K562 (cell line): ENCODE results near the gene PDE4D. TPM values are rescaled to one million over a fixed set of nuclear protein-coding genes. Genes with fewer than 3 reads are reported as not detected.

Experiments
- CBX5 ChIP-seq: IDR thresholded peaks from 2 replicates; pipeline ENCODE4 v1.6.1; 2014; ENCODE audit warnings: low read depth, borderline replicate concordance
- GATAD2A ChIP-seq: fragments of 450-650 bp; IDR thresholded peaks from 2 replicates; pipeline ENCODE4 v1.6.1; 2017
- MCM2 ChIP-seq: fragments of 450-650 bp; IDR thresholded peaks from 2 replicates; pipeline ENCODE4 v1.6.1; 2017; ENCODE audit warnings: low read depth, mild to moderate bottlenecking
- NCOA6 ChIP-seq: fragments of 450-650 bp; IDR thresholded peaks from 2 replicates; pipeline ENCODE4 v1.6.1; 2017; ENCODE audit warnings: mild to moderate bottlenecking
- PHB2 ChIP-seq: fragments of 450-650 bp; IDR thresholded peaks from 2 replicates; pipeline ENCODE4 v1.6.1; 2017; ENCODE audit warnings: low read depth
- POLR2AphosphoS5 ChIP-seq: IDR thresholded peaks from 2 replicates; pipeline ENCODE4 v1.6.1; 2011; ENCODE audit warnings: mild to moderate bottlenecking, low read depth, low read length, moderate library complexity; ENCODE audit not compliant: control insufficient read depth, insufficient read depth
- PRMT5 ChIP-seq: sonication (generic); formaldehyde crosslinking; IDR thresholded peaks from 2 replicates; pipeline ENCODE4 v1.5.0; 2020; ENCODE audit warnings: missing genetic modification reagents
- ZNF24 ChIP-seq: fragments of 450-650 bp; IDR thresholded peaks from 2 replicates; pipeline ENCODE4 v1.6.1; 2016
- polyA plus RNA-seq, 8 experiments: library from polyadenylated mRNA; depleted of rRNA in 4 of 8; stranded (reverse) in 5 of 8; unstranded in 3 of 8; fragments of >200 nt; fragmentation: Nextera tagmentation in 2 of 8; fragmentation: Illumina TruSeq in 1 of 8; extraction: Ambion mirVana in 2 of 8; extraction: Trizol in 1 of 8; gene quantifications; 2 replicates each; pipeline versions ENCODE4 v1.2.1 to v1.2.3, GENCODE V29; 2011 to 2014; ENCODE audit warnings: inconsistent platforms in 1 of 8, missing spikeins in 1 of 8
- total RNA-seq, 7 experiments: library from RNA; depleted of rRNA in 6 of 7; stranded (reverse); fragments of >200 nt in 6 of 7; fragmentation: Illumina TruSeq in 2 of 7; extraction: Trizol in 2 of 7; gene quantifications; 2 replicates each; pipeline versions ENCODE4 v1.2.1 to v1.2.3, GENCODE V29; 2011 to 2021; ENCODE audit warnings: low replicate concordance in 1 of 7
- TF ChIP-seq, protein P1 (sequence below): fragments of 150-350 bp; IDR thresholded peaks from 2 replicates; pipeline ENCODE4 v1.6.1; 2014; ENCODE audit warnings: low read depth, mild to moderate bottlenecking, low read length, borderline replicate concordance
- TF ChIP-seq, protein P2 (sequence below): conservative IDR thresholded peaks from 2 replicates; pipeline ENCODE4 v1.6.1; 2011; ENCODE audit warnings: low read depth, mild to moderate bottlenecking, low read length; ENCODE audit not compliant: control insufficient read depth
- TF ChIP-seq, protein P3 (sequence below): fragments of 450-650 bp; IDR thresholded peaks from 2 replicates; pipeline ENCODE4 v1.6.1; 2016; ENCODE audit warnings: mild to moderate bottlenecking

The PDE4D gene
- total and polyA plus RNA-seq, 9 of the 15 experiments (the other 6 are each of a cell fraction or from before 2014, with no cell fraction given): 0.04 to 0.46 (median 0.13) TPM

DNA sequence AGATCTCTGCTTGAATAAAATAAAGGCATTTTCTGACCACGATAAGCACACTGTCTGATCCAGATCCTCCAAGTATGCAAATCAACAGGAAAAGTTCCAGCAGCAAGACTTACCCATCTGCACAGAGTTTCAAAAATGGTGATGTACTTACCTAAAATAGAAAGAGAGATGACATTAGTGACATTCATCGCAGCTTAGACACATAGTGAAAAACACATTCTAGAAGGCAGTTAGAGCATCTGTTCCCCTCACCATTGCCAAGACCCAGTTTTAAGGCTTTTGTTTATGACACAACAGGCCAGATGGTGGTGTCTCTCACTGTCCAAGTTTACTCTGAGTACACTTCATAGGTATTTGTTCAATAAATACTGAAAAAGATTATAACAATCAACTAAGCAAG lies 207.7 kb downstream of the PDE4D start (continued):
- TF ChIP-seq, protein P1, sequence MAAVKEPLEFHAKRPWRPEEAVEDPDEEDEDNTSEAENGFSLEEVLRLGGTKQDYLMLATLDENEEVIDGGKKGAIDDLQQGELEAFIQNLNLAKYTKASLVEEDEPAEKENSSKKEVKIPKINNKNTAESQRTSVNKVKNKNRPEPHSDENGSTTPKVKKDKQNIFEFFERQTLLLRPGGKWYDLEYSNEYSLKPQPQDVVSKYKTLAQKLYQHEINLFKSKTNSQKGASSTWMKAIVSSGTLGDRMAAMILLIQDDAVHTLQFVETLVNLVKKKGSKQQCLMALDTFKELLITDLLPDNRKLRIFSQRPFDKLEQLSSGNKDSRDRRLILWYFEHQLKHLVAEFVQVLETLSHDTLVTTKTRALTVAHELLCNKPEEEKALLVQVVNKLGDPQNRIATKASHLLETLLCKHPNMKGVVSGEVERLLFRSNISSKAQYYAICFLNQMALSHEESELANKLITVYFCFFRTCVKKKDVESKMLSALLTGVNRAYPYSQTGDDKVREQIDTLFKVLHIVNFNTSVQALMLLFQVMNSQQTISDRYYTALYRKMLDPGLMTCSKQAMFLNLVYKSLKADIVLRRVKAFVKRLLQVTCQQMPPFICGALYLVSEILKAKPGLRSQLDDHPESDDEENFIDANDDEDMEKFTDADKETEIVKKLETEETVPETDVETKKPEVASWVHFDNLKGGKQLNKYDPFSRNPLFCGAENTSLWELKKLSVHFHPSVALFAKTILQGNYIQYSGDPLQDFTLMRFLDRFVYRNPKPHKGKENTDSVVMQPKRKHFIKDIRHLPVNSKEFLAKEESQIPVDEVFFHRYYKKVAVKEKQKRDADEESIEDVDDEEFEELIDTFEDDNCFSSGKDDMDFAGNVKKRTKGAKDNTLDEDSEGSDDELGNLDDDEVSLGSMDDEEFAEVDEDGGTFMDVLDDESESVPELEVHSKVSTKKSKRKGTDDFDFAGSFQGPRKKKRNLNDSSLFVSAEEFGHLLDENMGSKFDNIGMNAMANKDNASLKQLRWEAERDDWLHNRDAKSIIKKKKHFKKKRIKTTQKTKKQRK: no peak
- TF ChIP-seq CBX5: no peak
- TF ChIP-seq NCOA6: no peak
- no peak for TF ChIP-seq GATAD2A
- TF ChIP-seq POLR2AphosphoS5: no peak
- TF ChIP-seq ZNF24: no peak
- no peak for TF ChIP-seq PRMT5 (CRISPR knock-in tag)
- TF ChIP-seq, protein P2, sequence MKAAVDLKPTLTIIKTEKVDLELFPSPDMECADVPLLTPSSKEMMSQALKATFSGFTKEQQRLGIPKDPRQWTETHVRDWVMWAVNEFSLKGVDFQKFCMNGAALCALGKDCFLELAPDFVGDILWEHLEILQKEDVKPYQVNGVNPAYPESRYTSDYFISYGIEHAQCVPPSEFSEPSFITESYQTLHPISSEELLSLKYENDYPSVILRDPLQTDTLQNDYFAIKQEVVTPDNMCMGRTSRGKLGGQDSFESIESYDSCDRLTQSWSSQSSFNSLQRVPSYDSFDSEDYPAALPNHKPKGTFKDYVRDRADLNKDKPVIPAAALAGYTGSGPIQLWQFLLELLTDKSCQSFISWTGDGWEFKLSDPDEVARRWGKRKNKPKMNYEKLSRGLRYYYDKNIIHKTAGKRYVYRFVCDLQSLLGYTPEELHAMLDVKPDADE: no peak
- no peak for TF ChIP-seq PHB2
- TF ChIP-seq, protein P3, sequence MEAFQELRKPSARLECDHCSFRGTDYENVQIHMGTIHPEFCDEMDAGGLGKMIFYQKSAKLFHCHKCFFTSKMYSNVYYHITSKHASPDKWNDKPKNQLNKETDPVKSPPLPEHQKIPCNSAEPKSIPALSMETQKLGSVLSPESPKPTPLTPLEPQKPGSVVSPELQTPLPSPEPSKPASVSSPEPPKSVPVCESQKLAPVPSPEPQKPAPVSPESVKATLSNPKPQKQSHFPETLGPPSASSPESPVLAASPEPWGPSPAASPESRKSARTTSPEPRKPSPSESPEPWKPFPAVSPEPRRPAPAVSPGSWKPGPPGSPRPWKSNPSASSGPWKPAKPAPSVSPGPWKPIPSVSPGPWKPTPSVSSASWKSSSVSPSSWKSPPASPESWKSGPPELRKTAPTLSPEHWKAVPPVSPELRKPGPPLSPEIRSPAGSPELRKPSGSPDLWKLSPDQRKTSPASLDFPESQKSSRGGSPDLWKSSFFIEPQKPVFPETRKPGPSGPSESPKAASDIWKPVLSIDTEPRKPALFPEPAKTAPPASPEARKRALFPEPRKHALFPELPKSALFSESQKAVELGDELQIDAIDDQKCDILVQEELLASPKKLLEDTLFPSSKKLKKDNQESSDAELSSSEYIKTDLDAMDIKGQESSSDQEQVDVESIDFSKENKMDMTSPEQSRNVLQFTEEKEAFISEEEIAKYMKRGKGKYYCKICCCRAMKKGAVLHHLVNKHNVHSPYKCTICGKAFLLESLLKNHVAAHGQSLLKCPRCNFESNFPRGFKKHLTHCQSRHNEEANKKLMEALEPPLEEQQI: no peak
- no peak for TF ChIP-seq MCM2
